GM12891 (cell line): ENCODE results near the gene SEC61A1.

ENCODE experiments used
- POLR2A ChIP-seq: IDR thresholded peaks from 2 replicates; pipeline ENCODE4 v1.6.1; 2011; ENCODE audit warnings: low read depth, low read length, control low read depth
- POLR2AphosphoS5 ChIP-seq: IDR thresholded peaks from 2 replicates; pipeline ENCODE4 v1.6.1; 2011; ENCODE audit warnings: low read depth, low read length, control low read depth
- SPI1 ChIP-seq: IDR thresholded peaks from 2 replicates; pipeline ENCODE4 v1.6.1; 2011; ENCODE audit warnings: low read depth, low read length, control low read depth

GRCh38 chr3:128040660-128041059 lies 11.6 kb upstream of the SEC61A1 start:
- no peak for TF ChIP-seq POLR2AphosphoS5
- no peak for TF ChIP-seq SPI1
- no peak for TF ChIP-seq POLR2A
